ENCODE data around the gene HMCN2. TPM values are rescaled to one million over a fixed set of nuclear protein-coding genes. Genes with fewer than 3 reads are reported as not detected.

The HMCN2 gene
- polyA plus RNA-seq, 2 of the 4 experiments (the other 2 are of a cell fraction) = 0.01 TPM; not detected in 1

GRCh38 chr9:130344366-130344765 is 78.8 kb downstream of the HMCN2 start (continued):
- TF ChIP-seq POLR2AphosphoS2 (conservative IDR thresholded peaks at IDR 0.05; ENCODE audit: low read length) (no peak), CHD2 (IDR thresholded peaks at IDR 0.05; ENCODE audit: low read length, partially characterized antibody) (no peak), SMC3 (IDR thresholded peaks at IDR 0.05) (no peak), KDM1A (IDR thresholded peaks at IDR 0.05; ENCODE audit: low read depth) (no peak)
- TF ChIP-seq, protein P1, sequence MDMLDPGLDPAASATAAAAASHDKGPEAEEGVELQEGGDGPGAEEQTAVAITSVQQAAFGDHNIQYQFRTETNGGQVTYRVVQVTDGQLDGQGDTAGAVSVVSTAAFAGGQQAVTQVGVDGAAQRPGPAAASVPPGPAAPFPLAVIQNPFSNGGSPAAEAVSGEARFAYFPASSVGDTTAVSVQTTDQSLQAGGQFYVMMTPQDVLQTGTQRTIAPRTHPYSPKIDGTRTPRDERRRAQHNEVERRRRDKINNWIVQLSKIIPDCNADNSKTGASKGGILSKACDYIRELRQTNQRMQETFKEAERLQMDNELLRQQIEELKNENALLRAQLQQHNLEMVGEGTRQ (IDR thresholded peaks at IDR 0.05) = no peak

- POLR2A ChIA-PET = no interaction called here
- CTCF ChIA-PET = no interaction called here
- ATAC-seq (no peak), DNase-seq (ENCODE audit: low read depth in 1 of 2, low spot score in 1 of 2) (no peak), FAIRE-seq (no peak)
- no peaks in the 10 kb centered on the region for H3K9me3 ChIP-seq
- 31% methylated on average over 9 of the region's 9 CpGs for WGBS (ENCODE audit: missing lambda C conversion rate)
- H3K27ac ChIP-seq = no peak overlapping the region
- no peaks in the 10 kb centered on the region for H3K4me1 ChIP-seq
- no peak overlapping the region for H3K4me2 ChIP-seq
- TF ChIP-seq CEBPB (IDR thresholded peaks at IDR 0.05) = no peak
- TF ChIP-seq E2F6 (IDR thresholded peaks at IDR 0.05; ENCODE audit: borderline replicate concordance, low read depth) = no peak
- no peak for TF ChIP-seq JUN (IDR thresholded peaks at IDR 0.05)
- no peak for TF ChIP-seq ZSCAN20 (CRISPR knock-in tag; IDR thresholded peaks at IDR 0.05)
- TF ChIP-seq EP300 (IDR thresholded peaks at IDR 0.05) = no peak
- TF ChIP-seq MAFK (IDR thresholded peaks at IDR 0.05; ENCODE audit: partially characterized antibody) = no peak
- TF ChIP-seq MAZ (IDR thresholded peaks at IDR 0.05; ENCODE audit: borderline replicate concordance, low read depth, low read length) = no peak
- TF ChIP-seq ESRRA (IDR thresholded peaks at IDR 0.05; ENCODE audit: borderline replicate concordance, low read length) = no peak
- TF ChIP-seq JUNB (IDR thresholded peaks at IDR 0.05) = no peak
- TF ChIP-seq, protein P1 (IDR thresholded peaks at IDR 0.05) = no peak
- no peak for TF ChIP-seq PBX3 (IDR thresholded peaks at IDR 0.05)
- no peak for TF ChIP-seq MAX (IDR thresholded peaks at IDR 0.05)
- TF ChIP-seq HOXB5 (CRISPR knock-in tag; IDR thresholded peaks at IDR 0.05) = no peak
- no peak for TF ChIP-seq CBX8 (IDR thresholded peaks at IDR 0.05)
- TF ChIP-seq CHD2 (IDR thresholded peaks at IDR 0.05; ENCODE audit: low read length, partially characterized antibody) = no peak
- TF ChIP-seq NPAS2 (CRISPR knock-in tag; IDR thresholded peaks at IDR 0.05; ENCODE audit: borderline replicate concordance) = no peak
- no peak for TF ChIP-seq SMC3 (IDR thresholded peaks at IDR 0.05)
- no peak for TF ChIP-seq ZFP36 (IDR thresholded peaks at IDR 0.05; ENCODE audit: borderline replicate concordance, partially characterized antibody)
- TF ChIP-seq HMGXB4 (CRISPR knock-in tag; IDR thresholded peaks at IDR 0.05; ENCODE audit: borderline replicate concordance) = no peak
- H3K4me3 ChIP-seq = no peak overlapping the region
Measured at GRCh38 chr9:130345009-130345896, 79.7 kb downstream of the HMCN2 start.
